Esophagus squamous epithelium (tissue), 5 donors: ENCODE data around the gene SESN3. TPM values are rescaled to one million over a fixed set of nuclear protein-coding genes. Genes with fewer than 3 reads are reported as not detected.
"Not testable (repeated sequence)": the region's sequence is repeated elsewhere in the genome, so short reads cannot be mapped to it uniquely, and the experiment has no call there.

Experiments used
- DNase-seq: peaks from one replicate; lab custom pipeline; 2025; lab: John Stamatoyannopoulos, UW
- H3K27ac ChIP-seq, 4 donors: fragments of 200-600 bp; sonication (generic); one replicate each; pipeline ENCODE4 v1.5.1; 2016 to 2019; ENCODE audit warnings: mild to moderate bottlenecking in 1 of 4
- H3K27me3 ChIP-seq, 4 donors: fragments of 200-600 bp; sonication (generic); 1 replicate in 3 of 4; 2 replicates in 1 of 4; pipeline versions ENCODE4 v1.5.1 to v1.6.0; 2017 to 2021; ENCODE audit warnings: antibody characterized with exemption in 1 of 4
- H3K36me3 ChIP-seq, 3 donors: fragments of 200-600 bp; sonication (generic); one replicate each; pipeline ENCODE4 v1.5.1; 2016 to 2019
- H3K4me1 ChIP-seq, 3 donors: fragments of 200-600 bp; sonication (generic); one replicate each; pipeline ENCODE4 v1.5.1; 2017 to 2019
- H3K4me3 ChIP-seq, 4 donors: fragments of 200-600 bp; sonication (generic); 1 replicate in 3 of 4; 2 replicates in 1 of 4; pipeline ENCODE4 v1.5.1; 2016 to 2019; ENCODE audit warnings: mild to moderate bottlenecking in 2 of 4, moderate library complexity in 1 of 4
- H3K9me3 ChIP-seq, 3 donors: fragments of 200-600 bp; sonication (generic); one replicate each; pipeline ENCODE4 v1.5.1; 2016 to 2019
- CTCF ChIP-seq, 6 experiments: fragments of 450-650 bp in 4 of 6; fragments of 200-600 bp in 2 of 6; sonication (generic) in 2 of 6; IDR thresholded peaks; one replicate each; pipeline ENCODE4 v1.5.1; 2016 to 2019; ENCODE audit warnings: antibody characterized with exemption in 6 of 6, mild to moderate bottlenecking in 4 of 6, moderate library complexity in 4 of 6
- POLR2A ChIP-seq, 4 donors: fragments of 450-650 bp; IDR thresholded peaks; one replicate each; pipeline ENCODE4 v1.6.1; 2017; ENCODE audit warnings: antibody characterized with exemption in 4 of 4, mild to moderate bottlenecking in 4 of 4, moderate library complexity in 3 of 4
- WGBS, 2 donors: methylation state at CpG; one replicate each; pipeline ENCODE4 v1.1.5; 2018; 5-methylcytosine and 5-hydroxymethylcytosine counted together
- intact Hi-C: fragments of 100-400 bp; cut with DNase I; formaldehyde crosslinking; loops from one replicate; pipeline ENCODE4 v1.15.0; 2022
- total RNA-seq, 4 donors: library from RNA; depleted of rRNA; stranded (reverse); fragments of >200 nt; gene quantifications; one replicate each; pipeline ENCODE4 v1.1.0, GENCODE V29; 2016
- donor health status: DM: yes; HTN: yes; CAD: no.

Gene SESN3
- total RNA-seq, 4 donors from 2014 or later = 11.3 to 33.7 (median 22.1) TPM

DNA sequence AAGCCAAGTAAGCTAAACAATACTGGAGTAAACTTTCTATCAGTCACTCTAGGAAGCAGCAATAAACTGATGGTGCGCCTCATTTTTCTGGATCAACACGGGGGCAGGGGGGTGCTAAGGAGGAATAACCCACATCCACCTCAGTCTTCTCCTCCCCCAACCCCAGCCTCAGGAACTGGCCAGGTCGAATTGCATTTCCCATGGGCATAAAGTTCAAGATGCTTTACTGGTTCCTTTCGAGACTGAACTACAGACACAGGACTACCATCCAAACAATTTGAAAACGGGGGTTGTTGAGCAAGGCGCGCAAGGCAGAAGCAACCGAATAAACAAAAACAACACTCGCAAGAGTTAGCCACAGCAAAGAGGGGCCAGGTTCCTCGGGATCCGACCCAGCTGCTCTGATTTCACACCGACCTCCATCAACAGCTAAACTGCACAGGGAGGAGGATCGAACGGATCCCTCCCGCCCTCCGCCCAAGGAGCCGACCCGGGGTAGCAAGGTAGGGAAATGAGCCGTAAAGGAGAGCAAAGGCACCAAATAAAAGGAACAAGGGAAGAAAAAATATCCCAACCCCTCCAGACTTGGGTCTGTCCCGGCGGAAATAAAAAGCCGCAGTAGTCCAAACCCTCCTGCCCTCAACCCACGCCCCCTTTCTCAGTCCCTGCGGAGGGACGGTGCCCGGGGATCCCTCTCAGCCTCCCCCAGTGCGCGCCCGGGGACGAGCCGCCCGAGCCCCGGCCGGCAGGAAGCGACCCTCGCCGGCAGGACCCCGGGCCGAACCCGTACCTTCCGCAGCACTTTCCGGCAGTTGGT, 801 bp downstream of the SESN3 start:
- no peak for TF ChIP-seq CTCF (IDR thresholded peaks at IDR 0.05)
- TF ChIP-seq POLR2A (IDR thresholded peaks at IDR 0.05) = no peak
- H3K4me1 ChIP-seq = peaks cover 8 to 75% (median 13%) of the 10 kb centered on the region in 3 donors
- intact Hi-C loops = loop anchor here (10.0 kb wide), 2 partner anchors 75 to 475 kb away; no protein-coding TSS in a partner anchor
- WGBS, 2 donors = 0% methylated on average over 25 to 41 of the region's 42 CpGs
- no peaks in the 10 kb centered on the region for H3K27me3 ChIP-seq
- no peaks in the 10 kb centered on the region for H3K36me3 ChIP-seq
- H3K4me3 ChIP-seq = peak overlapping the region; percentile 87 to 97 (median 92)
- peak overlapping the region; percentile 94 to 96 (median 96) for H3K27ac ChIP-seq
- H3K9me3 ChIP-seq = no peaks in the 10 kb centered on the region
- DNase-seq = no peak

- whole genome bisulfite sequencing, 2 donors = 0 to 1% methylated on average over 12 of the region's 12 CpGs
- intact Hi-C loops = loop anchor here (10.0 kb wide), 1 partner anchor 75 kb away; no protein-coding TSS in a partner anchor
- Histone ChIP-seq H3K4me3 (peak overlapping the region; percentile 87 to 97 (median 92)), H3K4me1 (peaks cover 8 to 75% (median 13%) of the 10 kb centered on the region in 3 donors), H3K36me3 (no peaks in the 10 kb centered on the region), H3K9me3 (no peaks in the 10 kb centered on the region), H3K27me3 (no peaks in the 10 kb centered on the region), H3K27ac (peak overlapping the region; percentile 94 to 96 (median 96))
- DNase-seq = no peak
- TF ChIP-seq CTCF (IDR thresholded peaks at IDR 0.05) = no peak
- no peak for TF ChIP-seq POLR2A (IDR thresholded peaks at IDR 0.05)
These were observed 1.6 kb downstream of the SESN3 start for GRCh38 chr11:95229199-95229992.

- peak overlapping the region; percentile 87 to 97 (median 92) for H3K4me3 ChIP-seq
- H3K4me1 ChIP-seq = peaks cover 8 to 67% (median 13%) of the 10 kb centered on the region in 3 donors
- H3K27ac ChIP-seq = peak overlapping the region; percentile 0 to 95 (median 54)
These were observed 2.8 kb downstream of the SESN3 start for GRCh38 chr11:95228081-95228749.

GRCh38 chr11:95227060-95227459, 3.9 kb downstream of the SESN3 start:
- peak overlapping the region in 2 of 4 donors; percentile 94 to 95 for H3K27ac ChIP-seq
- WGBS, 2 donors = 65 to 78% methylated on average over 6 of the region's 6 CpGs
- intact Hi-C loops = loop anchor here (10.0 kb wide), 1 partner anchor 72 kb away; no protein-coding TSS in a partner anchor
- H3K4me3 ChIP-seq = peak overlapping the region in 1 of 4 donors; percentile 87
- DNase-seq, H3K9me3 ChIP-seq, H3K36me3 ChIP-seq, H3K27me3 ChIP-seq: not testable (repeated sequence)
- H3K4me1 ChIP-seq = peaks cover 5 to 55% (median 8%) of the 10 kb centered on the region in 3 donors

More at GRCh38 chr11:95228081-95228749, 2.8 kb downstream of the SESN3 start:
- no peaks in the 10 kb centered on the region for H3K27me3 ChIP-seq
- TF ChIP-seq CTCF (IDR thresholded peaks at IDR 0.05) (no peak), POLR2A (IDR thresholded peaks at IDR 0.05) (no peak)
- 31 to 32% methylated on average over 2 of the region's 2 CpGs for WGBS, 2 donors
- no peaks in the 10 kb centered on the region for H3K36me3 ChIP-seq
- no peaks in the 10 kb centered on the region for H3K9me3 ChIP-seq
- no peak for DNase-seq
- intact Hi-C loops = loop anchor here (10.0 kb wide), 1 partner anchor 73 kb away; no protein-coding TSS in a partner anchor

GRCh38 chr11:95222817-95223216, 8.2 kb downstream of the SESN3 start:
- 57 to 61% methylated on average over 3 of the region's 3 CpGs for WGBS, 2 donors
- peaks cover 0 to 25% (median 3%) of the 10 kb centered on the region in 3 donors for H3K4me1 ChIP-seq
- no peak for DNase-seq
- no peak overlapping the region for H3K4me3 ChIP-seq
- H3K9me3 ChIP-seq = no peaks in the 10 kb centered on the region
- H3K36me3 ChIP-seq = peaks cover 0 to 8% (median 0%) of the 10 kb centered on the region in 3 donors
- H3K27me3 ChIP-seq = no peaks in the 10 kb centered on the region
- TF ChIP-seq POLR2A (IDR thresholded peaks at IDR 0.05) = no peak
- TF ChIP-seq CTCF (IDR thresholded peaks at IDR 0.05) = no peak
- intact Hi-C loops = loop anchor here (10.0 kb wide), 1 partner anchor 68 kb away; no protein-coding TSS in a partner anchor
- no peak overlapping the region for H3K27ac ChIP-seq
